Thoracic aorta (tissue), 2 donors: ENCODE data around the gene LYRM9. TPM values are rescaled to one million over a fixed set of nuclear protein-coding genes. Genes with fewer than 3 reads are reported as not detected.

ENCODE experiments used
- ATAC-seq: fragments of 150-250 bp; one replicate; pipeline ENCODE4 v1.8.0; 2017; ENCODE audit warnings: low read depth; ENCODE audit not compliant: insufficient number of reproducible peaks, low FRiP score
- DNase-seq: peaks from one replicate; pipeline ENCODE4 v3.0.0-alpha.2; 2020; ENCODE audit warnings: low spot score
- H3K27ac ChIP-seq, 2 donors: fragments of 200-600 bp; sonication (generic); 1 replicate in 1 of 2; 2 replicates in 1 of 2; pipeline ENCODE4 v1.5.1; 2016; ENCODE audit warnings: mild to moderate bottlenecking in 2 of 2, moderate library complexity in 2 of 2
- H3K27me3 ChIP-seq: fragments of 200-600 bp; sonication (generic); replicated peaks from 2 replicates; pipeline ENCODE4 v1.6.0; 2016; ENCODE audit warnings: mild to moderate bottlenecking; ENCODE audit not compliant: insufficient read depth
- H3K36me3 ChIP-seq: fragments of 200-600 bp; sonication (generic); one replicate; pipeline ENCODE4 v1.5.1; 2016
- H3K4me1 ChIP-seq, 2 donors: fragments of 200-600 bp; sonication (generic); 1 replicate in 1 of 2; 2 replicates in 1 of 2; pipeline versions ENCODE4 v1.5.1 to v1.6.0; 2016; ENCODE audit warnings: low read depth in 2 of 2, mild to moderate bottlenecking in 1 of 2; ENCODE audit not compliant: control insufficient read depth in 1 of 2
- H3K4me3 ChIP-seq: fragments of 200-600 bp; sonication (generic); 2 replicates; pipeline ENCODE4 v1.5.1; 2016; ENCODE audit warnings: mild to moderate bottlenecking
- H3K9me3 ChIP-seq: fragments of 200-600 bp; sonication (generic); 2 replicates; pipeline ENCODE4 v1.5.1; 2016
- CTCF ChIP-seq: fragments of 200-600 bp; sonication (generic); IDR thresholded peaks from one replicate; pipeline ENCODE4 v1.5.1; 2019; ENCODE audit warnings: antibody characterized with exemption
- total RNA-seq, 2 donors: library from RNA; depleted of rRNA; stranded (reverse); fragments of >200 nt; gene quantifications; one replicate each; pipeline versions ENCODE4 v1.1.0 to v1.2.3, GENCODE V29; 2016

LYRM9 gene
- total RNA-seq, 2 donors from 2014 or later = 10.6 to 27.2 TPM

GRCh38 chr17:27938241-27938640 is 45.1 kb upstream of the LYRM9 start:
- Histone ChIP-seq H3K9me3 (peaks cover 6% of the 10 kb centered on the region), H3K4me3 (no peak overlapping the region), H3K27ac (no peak overlapping the region), H3K4me1 (no peaks in the 10 kb centered on the region), H3K27me3 (no peaks in the 10 kb centered on the region), H3K36me3 (no peaks in the 10 kb centered on the region)
- TF ChIP-seq CTCF = no peak
- no peak for DNase-seq
- no peak for ATAC-seq

GRCh38 chr17:27937025-27937546 is 43.9 kb upstream of the LYRM9 start:
- Histone ChIP-seq H3K27ac (no peak overlapping the region), H3K9me3 (peaks cover 7% of the 10 kb centered on the region), H3K27me3 (no peaks in the 10 kb centered on the region), H3K4me3 (no peak overlapping the region), H3K4me1 (no peaks in the 10 kb centered on the region), H3K36me3 (no peaks in the 10 kb centered on the region)
- DNase-seq (no peak), ATAC-seq (no peak)
- TF ChIP-seq CTCF = no peak

GRCh38 chr17:27930000-27930399 is 36.8 kb upstream of the LYRM9 start:
- no peak for ATAC-seq
- no peak overlapping the region for H3K27ac ChIP-seq
- H3K9me3 ChIP-seq = peaks cover 10% of the 10 kb centered on the region
- H3K36me3 ChIP-seq = no peaks in the 10 kb centered on the region
- DNase-seq = no peak
- no peaks in the 10 kb centered on the region for H3K27me3 ChIP-seq
- TF ChIP-seq CTCF = no peak
- no peaks in the 10 kb centered on the region for H3K4me1 ChIP-seq
- no peak overlapping the region for H3K4me3 ChIP-seq

- TF ChIP-seq CTCF = no peak
- Histone ChIP-seq H3K27me3 (no peaks in the 10 kb centered on the region), H3K9me3 (peaks cover 7% of the 10 kb centered on the region), H3K27ac (no peak overlapping the region), H3K4me3 (no peak overlapping the region), H3K36me3 (no peaks in the 10 kb centered on the region), H3K4me1 (no peaks in the 10 kb centered on the region)
- no peak for ATAC-seq
- DNase-seq = no peak
Observed at GRCh38 chr17:27928587-27928986, 35.4 kb upstream of the LYRM9 start.

GRCh38 chr17:27927781-27928180 is 34.6 kb upstream of the LYRM9 start:
- no peak for TF ChIP-seq CTCF
- H3K27ac ChIP-seq = no peak overlapping the region
- no peak for ATAC-seq
- no peak overlapping the region for H3K4me3 ChIP-seq
- H3K36me3 ChIP-seq = no peaks in the 10 kb centered on the region
- no peaks in the 10 kb centered on the region for H3K27me3 ChIP-seq
- no peak for DNase-seq
- no peaks in the 10 kb centered on the region for H3K4me1 ChIP-seq
- H3K9me3 ChIP-seq = peaks cover 3% of the 10 kb centered on the region
